IPS-18c (cell line): ENCODE measurements around the gene DHX30.

ENCODE experiments used
- H3K4me3 ChIP-seq: 2 replicates; pipeline ENCODE4 v1.7.0; 2013; ENCODE audit warnings: low read depth, mild to moderate bottlenecking, low read length, moderate library complexity; ENCODE audit not compliant: insufficient read depth
- H3K9me3 ChIP-seq: one replicate; pipeline ENCODE4 v1.6.1; 2013; ENCODE audit warnings: mild to moderate bottlenecking, low read length, moderate library complexity; ENCODE audit not compliant: control insufficient read depth, insufficient read depth

DHX30 gene

DNA sequence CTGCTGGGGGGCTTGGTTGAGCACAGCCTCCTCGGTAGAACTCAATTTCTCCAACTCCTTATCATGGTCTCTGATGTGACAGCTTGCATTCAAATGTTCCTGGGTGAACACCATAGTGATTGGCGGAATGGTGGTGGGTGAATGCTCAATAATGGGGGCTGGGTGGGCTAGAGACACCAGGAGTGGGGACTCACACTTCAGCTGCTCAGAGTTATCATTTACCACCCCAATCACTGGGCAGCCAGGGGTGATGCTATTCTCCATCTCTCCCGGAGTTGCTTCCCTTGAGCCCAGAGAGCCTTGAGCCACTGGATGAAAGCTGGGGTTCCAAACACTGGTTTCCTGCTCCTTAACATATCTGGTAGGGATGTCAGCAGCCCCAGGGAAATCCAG, 88.7 kb downstream of the DHX30 start:
- Histone ChIP-seq H3K9me3 (no peaks in the 10 kb centered on the region), H3K4me3 (no peak overlapping the region)

GRCh38 chr3:47892286-47893040, 89.5 kb downstream of the DHX30 start:
- no peak overlapping the region for H3K4me3 ChIP-seq
- no peaks in the 10 kb centered on the region for H3K9me3 ChIP-seq

- no peak overlapping the region for H3K4me3 ChIP-seq
Observed at GRCh38 chr3:47895241-47895640, 92.3 kb downstream of the DHX30 start.

GRCh38 chr3:47896736-47897135, 93.8 kb downstream of the DHX30 start:
- no peaks in the 10 kb centered on the region for H3K9me3 ChIP-seq
- H3K4me3 ChIP-seq = no peak overlapping the region

More at GRCh38 chr3:47895241-47895640, 92.3 kb downstream of the DHX30 start:
- H3K9me3 ChIP-seq = no peaks in the 10 kb centered on the region

DNA sequence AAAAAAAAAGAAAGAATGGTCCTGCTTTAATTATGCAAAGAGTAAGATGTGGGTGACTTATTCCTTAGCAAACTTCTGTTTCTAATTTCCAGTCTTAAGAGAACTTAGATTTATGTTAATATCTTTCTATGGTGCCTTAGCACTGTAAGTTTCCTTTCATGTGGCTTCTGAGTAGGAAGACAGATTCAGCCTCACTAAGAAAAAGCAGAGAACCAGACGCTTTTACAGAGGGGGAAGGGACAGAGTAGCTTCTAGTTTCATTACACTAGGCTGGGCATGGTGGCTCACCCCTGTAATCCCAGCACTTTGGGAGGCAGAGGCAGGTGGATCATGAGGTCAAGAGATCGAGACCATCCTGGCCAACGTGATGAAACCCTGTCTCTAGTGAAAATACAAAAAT, 95.0 kb downstream of the DHX30 start:
- Histone ChIP-seq H3K4me3 (no peak overlapping the region), H3K9me3 (no peaks in the 10 kb centered on the region)

GRCh38 chr3:47899495-47900108, 96.7 kb downstream of the DHX30 start:
- Histone ChIP-seq H3K9me3 (no peaks in the 10 kb centered on the region), H3K4me3 (no peak overlapping the region)
